IPS-NIHi7 (cell line): ENCODE measurements around the gene UBA6.
A peak's percentile ranks its signal among the peaks of the same experiment; 100 is the strongest.
"Not testable (repeated sequence)": the region's sequence is repeated elsewhere in the genome, so short reads cannot be mapped to it uniquely, and the experiment has no call there.

Experiments
- DNase-seq: peaks from one replicate; pipeline ENCODE4 v3.0.0; 2012; ENCODE audit warnings: mixed read lengths; ENCODE audit errors: extremely low spot score

Gene UBA6

DNA sequence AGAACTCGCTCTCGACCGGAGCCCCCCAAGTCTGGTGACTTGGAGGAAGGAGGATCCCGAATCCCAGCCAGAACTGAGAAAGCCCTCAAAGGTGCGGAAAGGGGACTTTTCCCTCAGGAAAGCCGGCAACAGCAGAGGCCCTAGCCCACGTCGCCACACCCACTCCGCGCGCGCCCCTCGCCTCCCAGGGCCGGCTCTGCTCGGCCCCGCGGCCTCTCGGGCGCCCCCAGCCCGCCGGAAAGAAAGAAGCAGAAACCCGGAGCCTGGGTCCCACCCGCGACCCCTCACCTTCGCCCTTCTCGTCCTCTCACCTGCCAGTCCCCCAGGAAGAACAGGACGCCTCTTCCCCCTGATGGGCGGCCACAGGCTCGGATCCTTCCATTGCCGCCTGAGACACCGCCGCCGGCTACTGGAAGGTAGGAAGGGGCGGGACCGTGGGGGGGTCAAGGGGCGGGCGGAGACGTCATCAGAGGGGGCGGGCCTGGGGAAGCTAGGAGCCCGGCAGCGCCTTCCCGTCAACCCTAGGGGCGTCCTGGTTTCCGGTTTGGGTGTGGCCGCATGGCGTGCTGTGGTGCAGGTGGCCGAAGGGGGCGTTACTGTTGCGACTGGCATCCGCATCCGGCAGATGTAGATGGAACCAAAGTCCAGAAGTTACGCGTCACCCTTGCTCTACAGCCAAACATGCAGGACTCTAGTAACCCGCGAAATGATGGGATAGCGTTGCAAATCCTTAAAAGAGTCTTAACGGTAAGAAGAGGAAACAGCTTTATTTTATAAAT, at the start of gene UBA6:
Gene UBA6, minus strand, starts transcription at position 418 of the 779 bp plus-strand sequence. Its CDS starts 36 bp downstream, at position 382.
- DNase-seq, result peak; percentile 98

DNA sequence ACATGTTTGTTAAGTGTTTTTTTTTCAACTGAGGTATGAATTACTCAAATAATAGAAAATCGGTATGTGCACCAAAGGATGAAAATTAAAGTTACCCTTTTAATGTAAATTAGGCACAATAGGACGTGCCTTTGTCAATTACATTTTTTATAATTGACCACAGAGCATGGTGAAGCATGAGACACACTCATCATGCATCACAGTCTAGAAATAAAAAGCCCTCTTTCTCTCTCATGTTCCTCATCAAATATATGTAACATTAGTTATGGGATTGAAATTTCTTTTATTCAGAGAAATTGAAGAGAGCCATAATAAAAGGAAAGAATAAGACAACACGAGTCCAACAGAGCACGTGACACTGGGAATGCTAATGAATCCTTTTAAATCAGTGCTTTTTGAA, 49.7 kb upstream of the UBA6 start:
- DNase-seq, result no peak

DNA sequence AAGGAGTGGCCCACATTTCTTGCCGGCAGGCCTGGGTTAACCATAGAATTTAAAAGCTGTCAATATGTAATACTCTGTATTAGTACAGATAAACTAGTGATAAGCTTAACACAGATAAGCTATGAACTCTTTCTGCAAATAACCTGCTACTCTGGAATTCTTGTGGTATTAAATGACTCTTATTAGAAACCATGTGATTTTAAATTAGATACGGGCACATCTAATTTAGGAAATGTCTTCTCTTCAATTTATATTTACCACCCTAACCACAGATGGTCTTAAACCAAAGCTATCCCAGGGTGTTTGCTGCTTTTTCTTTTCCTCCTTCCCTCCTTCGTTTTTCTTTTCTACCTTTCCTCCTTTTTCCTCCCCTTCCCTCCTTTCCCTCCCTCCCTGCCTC, 48.3 kb upstream of the UBA6 start:
- no peak for DNase-seq

DNA sequence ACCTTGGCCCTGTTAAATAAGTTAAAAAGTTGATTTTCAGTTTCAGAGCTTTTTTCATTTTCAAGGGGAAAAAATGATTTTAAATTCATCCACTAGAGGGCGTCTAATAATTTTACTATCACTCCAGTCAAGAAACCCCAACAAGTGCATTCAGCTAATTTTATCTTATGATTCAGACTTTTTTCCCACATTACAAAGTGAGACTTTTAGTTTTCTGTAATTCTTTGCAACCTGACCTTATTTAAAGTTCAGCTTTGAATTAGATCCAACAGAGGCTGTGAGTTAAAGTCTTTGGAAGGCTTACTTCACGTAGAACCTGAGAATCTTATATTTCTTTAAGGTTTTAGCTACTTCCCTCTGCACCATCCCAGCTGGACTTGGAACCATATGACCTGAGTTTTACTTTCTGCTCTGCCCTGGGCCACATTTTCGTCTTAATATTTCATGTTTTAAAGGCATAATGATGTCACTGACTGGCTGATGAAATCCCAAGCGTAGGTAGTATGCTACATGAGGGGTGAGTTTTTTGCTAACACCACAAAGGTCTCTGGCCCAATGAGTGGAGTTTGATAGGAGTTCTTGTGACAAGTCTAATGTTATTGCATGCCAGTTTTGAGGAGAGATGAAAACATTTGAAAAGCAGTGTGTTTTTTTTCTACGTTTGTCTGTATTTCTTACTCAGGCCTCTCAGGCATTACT, 46.0 kb upstream of the UBA6 start:
- no peak for DNase-seq

DNA sequence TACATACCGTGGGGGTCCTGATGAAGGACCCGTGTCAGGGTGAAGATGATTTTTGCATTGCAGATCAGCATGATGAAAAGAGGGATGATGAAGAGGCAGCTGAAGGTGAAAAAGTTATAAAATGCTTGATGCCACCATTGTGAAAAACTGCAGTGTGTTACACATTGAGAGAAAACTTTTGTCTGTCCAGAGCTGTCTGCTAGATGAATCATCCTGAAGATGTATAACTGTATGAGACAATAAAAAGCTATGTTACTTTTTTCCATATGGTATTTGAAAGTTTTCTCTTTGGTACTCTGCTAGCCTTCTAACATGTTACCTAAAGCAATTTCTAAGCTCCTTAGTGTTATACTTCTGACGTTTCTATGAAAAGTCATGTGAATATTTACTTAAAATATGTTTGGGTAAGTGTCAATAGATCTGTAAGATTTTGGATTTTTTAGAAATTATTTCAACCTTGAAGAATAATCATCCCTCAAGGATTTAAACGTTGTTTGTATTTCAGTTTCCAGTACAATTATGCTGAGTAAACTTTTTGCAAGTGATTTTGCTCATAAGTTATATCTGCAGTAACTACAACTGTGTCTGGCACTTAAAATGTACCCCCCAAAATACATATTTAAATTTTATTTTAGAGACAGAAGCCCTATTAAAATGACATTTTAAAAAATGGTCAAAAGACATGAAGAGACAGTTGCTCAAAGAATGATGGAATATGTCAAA, 43.8 kb upstream of the UBA6 start:
- DNase-seq, result no peak

DNA sequence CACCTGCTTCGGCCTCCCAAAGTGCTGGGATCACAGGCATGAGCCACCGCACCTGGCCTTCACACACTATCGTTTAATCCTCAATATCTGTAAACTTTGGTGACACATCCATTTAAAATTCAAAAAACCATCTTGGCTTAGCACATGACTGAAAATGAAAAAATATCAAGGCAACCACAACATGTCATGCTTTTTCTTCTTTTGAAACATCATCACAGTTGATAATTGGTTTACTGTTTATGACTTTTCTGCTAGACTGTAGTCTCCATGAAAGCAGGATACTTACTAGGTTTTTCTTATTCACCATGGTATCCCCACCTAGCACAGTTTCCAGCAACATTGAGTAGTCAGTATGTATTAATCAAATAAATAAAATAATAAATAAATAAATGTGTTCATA, 42.2 kb upstream of the UBA6 start:
- DNase-seq, result no peak

DNA sequence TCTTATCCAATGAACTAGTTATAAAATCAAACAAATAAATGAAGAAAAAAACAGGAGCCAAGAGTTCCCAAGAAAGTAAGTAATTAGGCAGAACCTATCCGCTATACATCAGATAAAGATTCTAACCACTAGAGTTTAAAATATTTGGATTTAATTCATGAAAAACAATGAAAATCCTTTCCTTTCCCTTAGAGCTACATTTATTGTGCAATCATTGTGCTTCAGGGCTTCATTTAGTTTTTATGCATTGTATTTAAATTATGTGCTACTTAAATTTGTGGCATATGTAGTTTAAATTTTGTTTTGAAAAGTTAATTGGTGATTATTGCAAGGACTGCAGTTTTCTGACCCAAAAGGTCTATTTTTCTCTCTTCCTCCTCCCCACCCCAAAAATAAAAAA, 35.3 kb upstream of the UBA6 start:
- DNase-seq, result no peak

DNA sequence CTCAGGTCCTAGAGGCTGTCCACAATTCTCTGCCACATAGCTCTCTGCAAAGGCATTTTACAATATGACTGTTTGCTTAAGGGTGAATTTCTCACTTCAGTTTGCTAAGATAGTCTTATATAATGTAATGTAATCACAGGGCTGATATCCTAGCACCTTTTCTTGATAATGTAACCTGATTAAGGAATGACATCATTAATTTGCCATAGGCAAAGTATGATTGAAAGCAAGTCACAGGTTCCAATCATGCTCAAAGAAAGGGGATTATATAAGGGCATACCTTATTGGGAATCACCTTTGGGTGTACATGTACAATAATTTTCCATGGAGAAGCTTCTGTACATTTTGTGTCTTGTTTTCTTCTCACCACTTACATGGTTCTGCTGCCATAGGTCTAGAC, 34.4 kb upstream of the UBA6 start:
- no peak for DNase-seq

DNA sequence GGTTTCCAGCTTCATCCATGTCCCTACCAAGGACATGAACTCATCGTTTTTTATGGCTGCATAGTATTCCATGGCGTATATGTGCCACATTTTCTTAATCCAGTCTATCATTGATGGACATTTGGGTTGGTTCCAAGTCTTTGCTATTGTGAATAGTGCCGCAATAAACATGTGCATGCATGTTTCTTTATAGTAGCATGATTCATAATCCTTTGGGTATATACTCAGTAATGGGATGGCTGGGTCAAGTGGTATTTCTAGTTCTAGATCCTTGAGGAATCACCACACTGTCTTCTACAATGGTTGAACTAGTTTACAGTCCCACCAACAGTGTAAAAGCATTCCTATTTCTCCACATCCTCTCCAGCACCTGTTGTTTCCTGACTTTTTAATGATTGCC, 29.6 kb upstream of the UBA6 start:
- DNase-seq, result not testable (repeated sequence)

DNA sequence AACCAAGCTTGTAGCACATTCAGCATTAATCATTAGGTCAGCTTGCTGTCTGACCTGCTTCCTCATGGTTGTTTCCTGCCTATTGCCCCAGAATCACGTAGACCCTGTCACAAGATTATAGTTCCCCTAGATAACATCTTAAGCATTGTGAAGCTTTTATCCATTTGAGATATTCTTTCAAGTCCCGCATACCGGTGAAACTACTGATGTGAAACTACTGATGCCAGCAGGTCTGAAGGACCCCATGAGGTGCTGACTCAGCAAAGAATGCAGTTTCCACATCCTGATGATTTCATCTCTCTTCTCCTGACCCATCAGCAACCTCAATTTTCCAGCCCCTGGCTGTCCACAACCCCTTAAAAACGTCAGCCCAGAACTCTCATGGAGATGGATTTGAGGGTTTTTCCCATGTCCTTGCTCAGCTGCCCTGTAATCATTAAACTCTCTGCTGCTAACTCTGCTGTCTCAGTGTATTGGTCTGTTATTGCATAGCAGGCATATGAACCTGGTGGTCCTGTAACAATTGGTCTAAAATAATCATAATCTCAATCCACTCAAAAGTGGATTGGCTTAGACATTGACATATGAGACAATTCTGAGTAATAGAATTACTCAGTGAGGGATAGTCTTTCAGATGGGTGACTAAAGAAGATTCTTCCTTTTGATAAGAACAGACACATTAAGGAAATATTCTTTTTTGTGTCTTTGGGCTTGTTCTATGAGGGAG, 26.3 kb upstream of the UBA6 start:
- no peak for DNase-seq

DNA sequence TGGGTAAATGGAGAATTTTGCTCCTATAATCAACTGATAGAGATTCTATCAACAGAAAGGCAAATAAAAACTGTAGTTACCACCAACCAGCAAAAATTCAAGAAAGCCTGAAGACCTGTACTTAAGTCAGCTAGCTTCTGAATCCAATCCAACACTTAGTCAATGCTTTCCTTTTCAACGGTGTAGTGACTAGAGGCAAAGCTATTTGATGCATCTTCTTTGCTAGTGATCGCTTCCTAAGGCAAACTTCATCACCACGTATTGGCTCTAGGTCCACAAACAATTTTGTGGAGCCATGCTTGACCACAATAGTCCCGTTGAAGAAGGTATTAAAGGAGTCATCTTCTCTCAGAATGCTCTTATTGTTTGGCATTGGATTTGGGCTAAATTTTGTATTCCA, 25.0 kb upstream of the UBA6 start:
- no peak for DNase-seq

DNA sequence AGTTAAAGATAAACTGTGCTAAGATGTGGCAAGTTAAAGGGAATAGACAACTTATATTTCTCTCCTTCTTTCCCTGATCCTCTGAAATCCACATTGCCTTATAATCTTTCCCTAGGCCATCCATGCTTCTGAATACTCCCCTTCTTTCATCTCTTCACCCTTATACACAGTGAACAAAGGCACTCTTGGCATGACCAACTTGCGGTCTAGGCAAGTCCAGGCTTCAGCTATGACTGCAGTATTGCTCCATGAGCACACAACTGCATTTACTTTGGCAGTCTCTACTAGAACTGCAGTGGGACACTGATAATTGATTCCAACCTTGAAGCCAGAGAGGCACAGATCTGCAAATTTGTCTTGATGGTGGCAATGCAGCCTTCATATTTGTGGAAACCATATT, 24.2 kb upstream of the UBA6 start:
- no peak for DNase-seq

DNA sequence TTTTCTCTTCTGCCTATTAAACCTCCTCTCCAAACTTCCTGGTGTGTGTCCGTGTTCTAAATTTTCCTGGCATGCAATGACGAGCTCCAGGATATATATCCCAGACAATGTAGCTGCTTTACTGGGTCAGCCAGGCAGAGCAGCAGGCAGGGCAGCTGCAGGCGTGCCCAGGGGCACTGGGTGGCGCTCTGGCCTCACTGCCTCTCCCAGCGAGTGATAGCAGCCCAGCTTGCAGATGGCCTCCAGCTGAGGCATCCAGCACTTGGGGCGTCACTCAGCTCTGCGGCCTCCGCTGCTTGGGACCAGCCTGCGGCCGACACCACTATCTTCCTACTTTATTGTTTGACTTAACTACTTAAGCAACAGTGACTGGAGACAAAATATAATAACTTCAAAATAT, 23.0 kb upstream of the UBA6 start:
- peak; percentile 71 for DNase-seq

DNA sequence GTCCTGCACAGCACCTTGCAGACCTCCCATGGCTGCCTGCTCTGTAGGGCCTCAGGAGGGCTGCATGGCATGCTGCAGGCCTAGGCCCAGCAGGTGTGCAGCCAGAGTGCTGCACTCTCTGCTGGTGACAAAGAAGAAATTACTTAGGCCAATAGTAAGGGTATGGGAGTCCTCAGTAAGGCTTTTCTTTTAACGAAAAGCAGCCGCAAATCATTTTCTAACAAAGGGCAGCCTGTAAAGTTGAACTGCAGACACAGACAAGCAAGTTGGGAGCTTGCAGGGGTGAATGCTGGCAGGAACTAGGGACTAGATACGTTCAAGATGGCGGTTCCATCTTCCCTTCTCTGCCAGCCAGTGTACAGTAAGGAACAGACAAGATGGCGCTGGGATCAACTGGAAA, 22.4 kb upstream of the UBA6 start:
- no peak for DNase-seq

DNA sequence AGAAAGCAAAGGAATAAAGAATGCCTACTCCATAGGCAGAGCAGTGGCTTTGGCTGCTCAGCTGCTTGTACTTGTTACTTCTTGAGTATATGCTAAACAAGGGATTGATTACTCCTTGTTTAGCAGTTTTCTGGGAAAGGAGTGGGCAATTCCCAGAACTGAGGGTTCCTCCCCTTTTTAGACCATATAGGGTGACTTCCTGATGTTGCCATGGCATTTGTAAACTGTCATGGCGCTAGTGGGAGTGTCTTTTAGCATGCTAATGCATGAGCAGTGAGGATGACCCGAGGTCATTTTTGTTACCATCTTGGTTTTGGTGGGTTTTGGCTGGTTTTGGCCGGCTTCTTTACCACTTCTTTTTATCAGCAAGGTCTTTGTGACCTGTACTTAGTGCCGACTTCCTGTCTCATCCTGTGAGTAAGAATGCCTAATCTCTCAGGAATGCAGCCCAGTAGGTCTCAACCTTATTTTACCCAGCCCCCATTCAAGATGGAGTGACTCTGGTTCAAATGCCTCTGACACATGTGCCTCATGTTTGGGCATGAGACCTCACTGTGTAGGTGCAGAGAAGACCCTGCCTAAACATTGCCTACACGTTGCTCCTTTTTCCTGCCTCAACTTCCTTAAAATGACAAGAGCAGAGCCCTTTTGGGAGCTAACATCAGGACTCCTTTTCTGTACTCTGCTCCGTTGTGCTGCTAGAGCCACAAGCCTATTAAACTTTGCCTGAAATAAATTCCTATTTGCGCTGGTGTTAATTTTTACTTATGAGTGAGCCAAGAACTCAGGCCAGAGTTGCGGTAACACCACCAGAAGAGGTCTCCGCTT, 21.0 kb upstream of the UBA6 start:
- no peak for DNase-seq

DNA sequence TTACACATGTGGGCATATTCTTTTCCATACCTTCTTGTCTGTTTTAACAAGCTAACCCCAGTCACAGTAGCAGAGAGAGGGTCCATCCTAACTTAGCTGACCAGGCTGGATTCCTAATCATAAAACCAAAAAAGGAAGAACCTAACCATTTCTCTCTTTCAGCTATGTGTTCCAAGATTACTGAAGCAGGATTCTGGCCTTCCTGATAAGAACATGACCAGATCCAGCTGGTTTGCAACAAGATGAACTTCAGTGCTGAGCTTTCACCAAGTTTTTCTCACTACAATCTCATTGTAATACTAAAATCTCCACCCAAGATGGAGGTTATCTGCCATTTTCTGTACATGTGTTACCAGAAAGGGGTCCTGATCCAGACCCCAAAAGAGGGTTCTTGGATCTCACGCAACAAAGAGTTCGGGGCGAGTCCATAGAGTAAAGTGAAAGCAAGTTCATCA, 20.4 kb upstream of the UBA6 start:
- no peak for DNase-seq

DNA sequence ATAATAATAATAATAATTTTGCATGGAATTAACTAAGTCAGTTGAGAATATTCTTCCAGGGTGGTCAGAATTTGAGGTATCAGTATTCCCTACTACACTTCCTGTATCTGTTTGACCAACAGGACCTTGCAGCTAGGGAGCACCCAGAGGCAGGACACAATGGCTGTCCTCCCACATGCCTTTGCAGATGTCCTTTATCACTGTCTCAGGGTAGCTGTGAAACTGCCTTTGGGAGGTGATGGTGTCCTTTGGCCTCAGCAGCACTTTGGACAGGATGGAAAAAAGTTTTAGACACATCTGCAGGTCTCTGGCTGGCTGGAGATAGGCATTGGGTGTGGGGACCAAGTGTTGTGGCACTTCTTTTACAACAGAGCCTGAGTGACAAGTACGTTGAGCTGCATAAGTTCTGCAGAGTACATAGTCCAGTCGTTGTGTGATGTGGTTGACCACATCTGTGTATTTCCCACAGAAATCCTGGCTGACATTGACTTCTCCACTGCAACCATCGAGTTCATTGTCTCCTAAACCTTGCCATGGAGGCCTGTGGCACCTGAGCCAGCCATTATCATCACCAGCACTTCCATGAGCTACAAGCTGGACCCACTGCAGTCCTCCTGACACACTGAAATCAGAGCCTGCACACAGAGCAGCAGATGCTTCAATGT, 19.1 kb upstream of the UBA6 start:
- DNase-seq, result no peak

DNA sequence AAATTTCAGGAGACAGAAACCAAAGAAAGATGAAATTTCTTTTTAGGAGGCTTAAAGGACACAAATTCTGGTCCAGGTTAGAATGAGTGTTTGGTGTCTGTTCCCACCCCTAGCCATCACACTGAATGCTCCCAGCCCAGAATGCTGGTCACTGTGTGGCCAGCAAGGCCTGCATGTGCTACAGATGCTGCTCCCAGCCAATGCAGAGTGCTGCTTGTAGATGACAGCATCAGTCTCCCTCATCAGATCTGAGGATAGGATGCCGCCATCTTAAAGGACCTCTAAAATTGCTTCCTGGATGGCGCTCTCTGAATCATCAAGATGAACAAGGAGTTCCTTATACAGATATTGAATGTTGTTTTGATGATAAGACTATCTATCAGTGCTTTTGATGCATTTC, 17.9 kb upstream of the UBA6 start:
- DNase-seq, result no peak

DNA sequence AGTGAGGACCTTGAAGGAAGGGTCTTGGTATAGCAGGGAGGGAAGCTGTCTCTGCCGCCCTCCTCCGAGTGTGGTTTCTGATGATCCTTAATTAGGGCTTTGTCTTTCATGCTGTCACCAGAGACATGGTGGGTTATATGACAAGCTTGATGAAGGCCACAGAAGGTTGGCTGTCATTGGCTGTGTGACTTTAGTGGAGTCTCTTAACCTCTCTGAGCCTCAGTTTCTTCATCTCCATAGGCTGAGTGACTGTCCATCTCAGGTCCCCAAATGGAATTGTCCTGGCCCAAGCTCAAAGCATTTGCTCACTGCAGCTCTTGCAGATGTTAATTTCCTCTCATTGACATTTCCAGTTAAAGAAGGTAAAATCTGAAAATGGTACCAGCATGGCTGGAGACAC, 16.6 kb upstream of the UBA6 start:
- no peak for DNase-seq

DNA sequence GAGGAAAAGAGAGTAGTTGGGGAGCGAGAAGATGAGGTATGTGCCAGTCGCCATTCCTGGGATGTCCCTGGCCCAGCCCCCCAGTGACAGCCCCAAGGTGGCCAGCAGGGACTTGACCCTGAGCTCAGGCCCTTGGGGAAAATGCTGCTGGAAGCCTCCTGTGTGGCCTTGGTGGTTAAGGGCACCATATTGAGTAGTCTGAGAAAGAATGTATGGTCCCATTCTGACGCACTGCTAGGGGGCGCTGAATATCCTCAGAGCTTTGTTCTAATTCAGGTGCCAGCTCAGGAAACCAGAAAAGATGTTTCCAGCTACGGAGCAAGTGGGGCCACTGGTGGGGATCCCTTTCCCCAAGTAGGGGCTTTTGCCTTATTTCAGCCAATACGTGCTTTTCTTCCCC, 14.0 kb upstream of the UBA6 start:
- no peak for DNase-seq

DNA sequence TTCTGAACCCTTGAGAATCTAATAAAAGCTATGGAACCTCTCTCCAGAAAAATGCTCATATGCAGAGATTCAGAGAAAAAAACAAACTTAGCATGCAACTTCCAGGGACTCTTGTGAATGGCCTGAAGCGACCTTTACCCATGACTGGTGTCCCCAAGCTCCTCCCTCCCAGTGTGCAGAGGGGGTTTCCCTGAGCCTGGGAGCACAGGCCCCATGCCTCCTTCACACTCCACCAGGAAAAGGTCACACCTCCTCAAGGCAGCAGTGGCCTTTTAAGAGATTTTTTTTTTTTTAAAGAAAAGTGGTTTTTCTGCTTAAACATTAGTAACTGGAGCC, 13.3 kb upstream of the UBA6 start:
- no peak for DNase-seq
